HG03045 (cell line): ENCODE data around the gene PLEKHO1.

Experiments used
- ATAC-seq: cut with Tn5 transposase; IDR thresholded peaks from one replicate; pipeline ENCODE4 v1.9.1; 2021; ENCODE audit warnings: mild to moderate bottlenecking, moderate library complexity; ENCODE audit not compliant: unreplicated experiment

PLEKHO1 gene

DNA sequence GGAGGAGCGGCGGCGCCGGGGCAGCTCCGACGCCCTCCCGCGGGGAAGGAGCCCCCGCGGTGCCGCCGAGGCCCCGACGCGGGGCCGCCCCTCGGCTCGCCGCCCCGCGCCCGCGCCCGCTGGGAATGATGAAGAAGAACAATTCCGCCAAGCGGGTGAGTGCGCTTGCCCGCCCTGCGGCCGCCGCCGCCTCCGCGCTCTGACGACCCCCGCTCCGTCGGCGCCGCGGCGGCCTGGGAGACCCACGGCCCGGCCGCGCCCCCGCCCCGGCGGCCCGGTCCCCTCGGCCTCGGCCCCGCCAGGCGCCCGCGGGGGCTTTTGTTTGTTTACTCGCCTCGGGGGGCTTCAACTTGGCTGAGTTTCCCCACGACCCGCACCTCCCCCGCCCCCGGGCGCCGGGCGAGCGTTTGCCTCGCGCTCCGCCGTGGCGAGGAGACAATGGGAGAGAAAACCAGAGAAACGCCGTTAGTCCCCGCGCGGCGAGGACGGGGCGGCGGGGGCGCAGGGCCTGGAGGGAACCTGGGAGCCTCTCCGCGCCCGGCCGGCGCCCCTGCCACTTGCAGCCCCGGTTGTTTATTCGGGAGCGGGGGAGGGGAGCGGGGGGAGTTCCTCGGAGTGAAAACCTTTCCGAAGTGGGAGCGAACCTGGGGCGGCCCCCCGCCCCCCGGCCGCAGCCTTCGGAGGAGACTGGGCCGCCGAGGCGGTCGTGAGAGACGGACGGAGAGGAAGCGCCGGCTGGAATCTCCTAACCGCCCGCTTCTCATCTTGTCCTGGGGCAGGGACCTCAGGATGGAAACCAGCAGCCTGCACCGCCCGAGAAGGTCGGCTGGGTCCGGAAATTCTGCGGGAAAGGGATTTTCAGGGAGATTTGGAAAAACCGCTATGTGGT is 661 bp downstream of the PLEKHO1 start:
- peak; percentile 6 for ATAC-seq

- ATAC-seq: no peak
Observed at GRCh38 chr1:150151291-150152181, 1.8 kb downstream of the PLEKHO1 start.

GRCh38 chr1:150152182-150152536 is 2.4 kb downstream of the PLEKHO1 start:
- ATAC-seq: no peak

GRCh38 chr1:150152772-150153456 is 3.2 kb downstream of the PLEKHO1 start:
- no peak for ATAC-seq

- no peak for ATAC-seq
Observed at GRCh38 chr1:150154143-150154542, 4.4 kb downstream of the PLEKHO1 start.

DNA sequence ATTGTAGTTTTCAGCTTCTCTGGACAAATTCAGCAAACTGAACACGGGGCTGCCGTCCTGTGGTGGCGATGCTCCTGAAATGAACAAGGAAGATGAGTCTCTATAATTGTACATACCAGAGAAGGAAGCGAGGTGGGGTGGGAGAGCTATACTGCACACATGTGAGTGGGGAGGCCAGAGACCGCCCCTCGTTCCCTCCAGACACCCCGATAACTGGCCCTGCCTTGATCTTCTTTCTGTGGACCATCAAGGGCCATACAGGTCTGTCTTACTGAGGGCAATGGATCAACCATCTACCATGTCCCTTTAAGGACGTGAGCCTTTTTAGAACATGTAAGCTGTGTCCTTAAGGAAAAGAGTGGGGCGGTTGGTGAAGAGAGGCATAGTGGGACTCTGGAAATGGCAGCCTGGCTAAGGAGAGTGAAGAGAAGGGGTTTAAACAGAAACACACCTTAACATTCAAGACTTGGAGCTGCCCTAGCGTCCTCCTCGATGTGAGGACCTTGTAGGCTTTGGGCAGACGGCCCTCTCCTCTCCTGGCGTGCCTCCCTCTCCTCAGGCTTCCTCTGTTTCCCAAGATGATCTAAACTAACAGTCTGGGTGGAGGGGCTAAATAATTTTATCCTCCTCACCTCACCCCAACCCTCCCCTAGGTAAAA is 5.8 kb downstream of the PLEKHO1 start:
- ATAC-seq: no peak

DNA sequence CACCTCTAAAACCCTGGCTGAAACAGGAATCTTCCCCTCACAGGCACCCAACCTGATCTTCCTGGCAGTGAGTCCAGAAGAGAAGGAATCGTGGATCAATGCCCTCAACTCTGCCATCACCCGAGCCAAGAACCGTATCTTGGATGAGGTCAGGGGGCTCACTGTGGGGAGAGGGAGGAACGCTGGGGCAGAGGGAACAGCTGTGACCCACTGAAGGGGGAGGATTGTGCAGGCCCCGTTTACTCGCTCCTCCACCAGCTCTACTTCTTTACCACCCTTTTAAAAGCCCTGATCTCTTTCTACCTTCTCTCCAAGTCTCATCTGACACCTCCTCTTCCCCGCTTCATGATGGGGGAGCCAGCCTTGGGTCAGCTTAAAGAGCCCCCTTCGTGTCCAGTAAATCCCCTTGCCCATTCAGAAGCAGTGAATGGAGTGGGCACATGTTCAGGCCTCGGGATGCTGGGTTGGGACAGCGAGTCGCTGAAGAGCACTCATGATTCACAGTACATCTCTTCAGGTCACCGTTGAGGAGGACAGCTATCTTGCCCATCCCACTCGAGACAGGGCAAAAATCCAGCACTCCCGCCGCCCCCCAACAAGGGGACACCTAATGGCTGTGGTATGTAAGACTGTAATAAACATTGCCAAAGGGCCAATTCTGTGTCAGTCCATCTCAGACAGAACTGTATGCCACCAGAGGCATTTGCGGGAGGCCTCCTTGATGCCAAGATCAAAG is 7.3 kb downstream of the PLEKHO1 start:
- no peak for ATAC-seq

DNA sequence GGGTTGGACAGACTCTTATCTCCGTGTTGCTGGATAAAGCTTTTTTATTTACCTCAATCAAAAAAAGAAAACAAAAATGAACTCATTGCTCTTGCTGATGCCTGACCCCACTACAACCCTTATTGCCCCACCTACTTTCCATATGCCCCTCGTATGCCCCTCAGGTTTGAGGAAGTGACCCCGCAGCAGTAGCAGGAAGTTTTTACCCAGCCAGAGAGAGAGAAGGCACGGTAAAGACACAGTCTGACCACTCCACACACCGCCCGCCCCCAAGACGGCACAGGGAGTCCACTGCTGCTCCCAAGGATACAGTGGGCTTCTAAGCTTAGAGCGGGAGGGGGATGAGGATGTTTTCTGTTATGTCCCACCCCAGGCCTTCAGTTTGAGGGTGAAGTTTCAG is 9.8 kb downstream of the PLEKHO1 start:
- no peak for ATAC-seq

- no peak for ATAC-seq
Observed at GRCh38 chr1:150160964-150161621, 11.4 kb downstream of the PLEKHO1 start.

DNA sequence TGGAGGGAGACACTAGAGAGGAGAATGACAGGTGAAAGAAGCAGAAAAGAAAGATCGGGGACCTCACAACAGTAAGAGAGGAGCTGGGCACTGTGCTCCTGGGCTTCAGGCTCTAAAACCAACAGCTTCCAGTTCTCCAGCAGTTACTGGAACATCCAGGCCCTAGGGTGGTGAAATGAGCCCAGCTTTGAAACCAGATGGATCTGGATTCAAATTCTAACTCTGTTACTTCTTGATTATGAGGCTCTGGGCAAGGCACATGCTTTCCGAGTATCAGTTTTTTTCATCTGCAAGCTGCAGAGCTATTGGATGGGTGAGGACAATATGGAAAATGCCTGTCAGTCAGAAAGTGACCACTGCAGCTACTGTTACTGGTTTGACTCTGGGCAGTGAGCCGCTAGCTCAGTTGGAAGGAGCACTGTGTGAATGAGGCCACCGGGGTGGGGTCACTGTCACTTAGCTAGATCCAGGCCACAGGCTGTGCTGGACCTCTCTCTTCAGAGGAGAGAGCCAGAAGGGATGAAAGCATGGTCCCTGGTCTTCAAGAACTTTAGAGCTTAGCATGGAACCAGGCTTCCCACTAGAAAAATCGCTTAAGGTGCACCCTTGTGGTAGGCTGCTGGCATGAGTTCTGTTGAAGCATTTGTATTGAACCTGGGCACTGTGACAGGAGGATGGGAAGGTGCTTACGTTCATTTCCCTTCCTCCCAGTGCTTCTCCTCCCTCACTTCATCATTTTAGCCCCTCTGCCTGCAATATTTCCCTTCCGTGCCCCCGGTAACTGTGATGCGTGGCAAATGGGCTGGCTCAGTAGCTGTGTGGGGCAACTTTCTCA is 12.2 kb downstream of the PLEKHO1 start:
- no peak for ATAC-seq

DNA sequence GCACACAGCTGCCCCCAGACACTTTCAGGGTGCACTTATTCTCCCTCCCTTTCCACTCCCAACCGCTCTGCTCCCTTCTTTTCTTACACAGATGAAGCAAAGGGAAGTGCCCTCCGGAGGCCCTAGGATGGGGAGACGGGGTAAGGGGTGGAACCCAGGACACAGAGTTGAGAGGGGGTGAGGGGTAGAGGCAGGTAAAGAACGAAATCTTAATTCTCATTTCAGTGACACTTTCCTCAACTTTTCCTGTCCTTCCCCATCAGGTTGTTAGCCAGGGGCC is 12.8 kb downstream of the PLEKHO1 start:
- ATAC-seq: no peak

DNA sequence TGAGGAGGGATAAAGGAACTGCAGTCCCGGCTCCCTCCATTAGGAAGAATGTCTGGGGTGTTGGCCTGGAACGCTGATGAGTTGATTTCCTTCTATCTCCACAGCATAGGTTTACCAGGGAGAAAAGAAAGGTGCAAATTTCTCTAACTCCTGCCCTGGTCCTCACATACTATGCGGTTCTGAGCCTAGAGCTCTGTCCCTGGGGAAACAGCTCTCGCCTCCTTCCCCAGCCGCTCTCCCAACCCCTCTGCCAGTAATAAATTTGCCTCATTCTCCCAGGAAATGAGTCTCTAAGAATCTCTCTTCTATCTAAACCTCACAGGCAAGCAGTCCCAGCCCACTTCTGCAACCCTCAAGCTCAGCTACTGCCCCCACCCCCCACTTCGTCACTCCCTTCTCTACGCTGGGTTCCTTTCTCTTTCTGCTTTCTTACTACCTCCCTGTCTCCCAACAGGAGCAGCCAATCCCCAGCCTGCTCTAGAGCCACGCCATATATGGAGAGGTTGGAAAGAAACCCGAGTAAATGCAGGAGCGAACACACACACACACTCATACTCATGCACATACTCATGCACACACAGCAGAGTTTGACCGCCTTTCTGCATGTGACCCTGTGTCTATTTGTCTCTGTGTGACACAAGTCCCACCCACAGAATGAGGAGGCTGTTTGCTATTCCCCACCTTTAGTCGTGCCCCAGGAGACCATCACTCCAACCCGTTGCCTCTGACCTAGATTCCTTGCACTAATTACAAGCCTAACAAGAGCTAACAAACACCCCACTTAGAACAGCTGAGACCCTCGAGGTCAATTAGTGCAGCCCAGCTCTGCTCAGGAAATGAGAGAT is 13.4 kb downstream of the PLEKHO1 start:
- peak; percentile 40 for ATAC-seq

DNA sequence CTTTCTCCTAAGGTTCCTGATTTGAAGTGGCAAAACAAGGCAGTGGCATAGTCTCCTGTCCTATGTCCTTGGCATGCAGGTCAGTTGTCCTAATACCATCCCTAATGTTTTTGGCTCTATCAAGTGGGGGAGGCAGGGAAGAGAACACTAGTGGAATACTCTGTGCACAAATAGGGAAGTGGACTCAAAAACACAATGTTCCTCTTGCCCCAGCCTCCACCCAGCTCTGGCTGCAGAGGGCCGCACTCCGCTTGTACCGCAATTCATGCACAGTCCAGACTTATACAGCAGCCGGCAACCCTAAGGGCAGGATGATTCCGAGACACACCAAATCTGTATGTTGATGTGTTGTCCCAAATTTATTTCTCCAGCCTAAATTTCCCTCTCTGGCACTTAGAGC is 14.5 kb downstream of the PLEKHO1 start:
- no peak for ATAC-seq

DNA sequence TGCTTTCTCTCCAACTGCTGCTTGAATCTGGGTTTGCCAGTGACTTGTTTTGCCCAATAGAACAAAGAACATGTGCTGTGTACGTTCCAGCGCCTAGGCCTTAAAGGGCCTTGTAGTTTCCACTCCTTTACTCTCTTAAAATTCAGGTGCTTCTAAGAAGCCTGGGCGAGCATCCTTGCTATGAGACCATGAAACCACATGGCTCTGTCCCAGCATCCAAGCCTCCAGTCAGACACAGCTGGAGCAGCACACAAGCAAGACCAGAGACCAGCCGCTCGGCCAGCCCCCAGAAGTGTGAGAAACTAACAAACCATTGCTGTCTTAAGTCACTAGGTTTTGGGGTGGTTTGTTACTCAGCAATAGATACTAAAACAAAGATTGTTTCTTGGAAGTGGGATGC is 15.1 kb downstream of the PLEKHO1 start:
- no peak for ATAC-seq

DNA sequence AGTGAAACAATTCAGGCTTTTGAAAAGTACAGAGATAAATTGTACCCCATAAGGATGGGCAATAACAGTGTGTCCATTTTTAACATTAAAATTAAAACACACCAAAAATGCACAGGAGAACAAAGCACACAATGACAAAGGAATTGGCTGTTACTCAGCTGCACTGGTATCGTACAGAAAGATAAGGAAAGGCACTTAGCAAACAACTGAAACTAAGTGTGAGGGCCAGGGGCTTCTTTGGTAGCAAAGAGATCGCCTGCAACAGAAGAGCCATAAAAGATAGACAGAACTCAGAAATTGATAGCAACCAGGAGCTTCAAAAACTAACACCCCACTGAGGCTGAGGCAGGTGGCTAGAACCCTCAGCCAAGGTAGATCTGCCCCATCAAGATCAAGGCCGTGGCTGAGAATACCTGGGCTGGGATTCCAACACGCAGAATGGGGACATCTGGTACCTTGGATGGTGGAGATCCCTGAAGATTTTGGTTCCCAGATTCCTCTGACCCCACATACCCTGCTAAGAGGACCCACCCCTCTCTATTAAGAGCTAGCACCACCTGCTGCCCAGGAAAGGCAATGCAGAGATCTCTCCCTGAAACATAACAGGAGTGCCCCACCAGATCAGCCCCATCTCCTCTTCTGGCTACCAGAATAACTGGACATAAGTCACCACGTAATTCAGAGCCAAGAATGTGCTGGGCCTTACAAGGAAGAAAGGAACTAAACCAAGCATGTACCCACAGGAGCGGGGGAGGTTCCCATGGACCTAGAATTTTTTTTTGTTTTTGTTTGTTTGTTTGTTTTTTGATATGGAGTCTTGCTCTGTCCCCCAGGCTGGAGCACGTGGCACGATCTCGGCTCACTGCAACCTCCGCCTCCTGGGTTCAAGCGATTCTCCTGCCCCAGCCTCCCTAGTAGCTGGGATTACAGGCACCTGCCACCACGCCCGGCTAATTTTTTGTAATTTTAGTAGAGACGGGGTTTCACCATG is 16.2 kb downstream of the PLEKHO1 start:
- no peak for ATAC-seq

DNA sequence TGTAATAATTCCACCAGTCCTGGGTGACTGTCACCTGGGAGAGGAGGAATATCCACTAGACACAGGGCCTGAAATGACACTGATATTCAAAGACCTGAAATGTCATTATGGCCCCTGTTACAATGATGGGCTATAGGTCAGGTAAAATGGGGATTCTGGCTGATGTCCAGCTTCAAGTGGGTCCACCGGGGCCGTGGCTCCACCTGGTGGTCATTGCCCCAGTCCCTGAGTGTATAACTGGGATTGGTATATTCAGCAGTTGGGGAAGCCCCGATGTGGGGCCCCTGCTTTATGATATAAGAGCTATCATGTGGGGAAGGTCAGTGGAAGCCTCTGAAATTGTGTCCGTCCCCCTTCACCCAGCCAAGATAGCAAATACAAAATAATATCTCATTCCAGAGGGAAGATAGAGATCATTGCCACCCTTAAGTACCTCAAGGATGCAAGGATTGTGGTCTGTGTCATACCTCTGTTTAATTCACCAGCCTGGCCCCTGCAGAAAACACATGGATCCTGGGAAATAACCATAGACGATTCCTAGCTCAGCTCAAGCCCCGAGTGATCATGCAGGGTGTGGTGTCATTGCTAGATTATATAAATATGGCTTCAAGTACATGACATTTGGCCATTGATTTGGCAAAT is 19.4 kb downstream of the PLEKHO1 start:
- ATAC-seq: no peak
